GM10266 (cell line): ENCODE data around the gene MYH9.
"Not testable (repeated sequence)": the region's sequence is repeated elsewhere in the genome, so short reads cannot be mapped to it uniquely, and the experiment has no call there.

ENCODE experiments used
- DNase-seq: peaks from one replicate; pipeline ENCODE4 v3.0.0; 2012; ENCODE audit errors: extremely low spot score
- TF ChIP-seq, protein P1 (sequence below): IDR thresholded peaks from 2 replicates; pipeline ENCODE4 v1.5.1; 2012; ENCODE audit warnings: mild to moderate bottlenecking, low read depth; ENCODE audit not compliant: control insufficient read depth, insufficient read depth; ENCODE audit errors: missing control alignments

Gene MYH9

DNA sequence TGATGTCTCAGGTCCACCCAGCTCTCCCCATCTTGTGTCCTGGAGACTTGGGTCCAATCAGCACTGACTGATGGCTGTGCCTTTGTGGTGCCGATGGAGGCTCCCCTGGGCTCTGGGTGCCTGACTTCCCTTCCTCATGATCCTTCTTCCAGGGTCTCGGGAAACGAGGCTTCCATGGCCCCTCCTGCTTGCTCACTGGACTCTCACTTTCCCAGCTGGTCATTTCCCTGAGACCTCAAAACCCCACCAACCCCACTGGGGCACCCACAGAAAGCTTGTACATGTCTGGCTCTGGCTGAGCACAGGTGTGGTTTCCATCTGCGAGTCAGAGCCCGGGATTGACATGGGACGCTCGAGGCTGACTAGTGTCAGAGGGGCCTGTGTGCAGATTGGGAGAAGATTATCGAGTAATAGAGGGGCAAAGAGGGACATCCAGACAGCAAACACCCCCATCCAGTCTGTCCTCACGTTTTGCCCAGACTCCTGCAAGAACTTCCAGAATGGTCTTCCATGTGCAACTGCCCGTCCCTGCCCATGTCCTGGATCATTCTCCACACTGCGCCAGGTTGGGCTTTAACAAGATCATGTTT, 119.8 kb downstream of the MYH9 start:
- TF ChIP-seq, protein P1, sequence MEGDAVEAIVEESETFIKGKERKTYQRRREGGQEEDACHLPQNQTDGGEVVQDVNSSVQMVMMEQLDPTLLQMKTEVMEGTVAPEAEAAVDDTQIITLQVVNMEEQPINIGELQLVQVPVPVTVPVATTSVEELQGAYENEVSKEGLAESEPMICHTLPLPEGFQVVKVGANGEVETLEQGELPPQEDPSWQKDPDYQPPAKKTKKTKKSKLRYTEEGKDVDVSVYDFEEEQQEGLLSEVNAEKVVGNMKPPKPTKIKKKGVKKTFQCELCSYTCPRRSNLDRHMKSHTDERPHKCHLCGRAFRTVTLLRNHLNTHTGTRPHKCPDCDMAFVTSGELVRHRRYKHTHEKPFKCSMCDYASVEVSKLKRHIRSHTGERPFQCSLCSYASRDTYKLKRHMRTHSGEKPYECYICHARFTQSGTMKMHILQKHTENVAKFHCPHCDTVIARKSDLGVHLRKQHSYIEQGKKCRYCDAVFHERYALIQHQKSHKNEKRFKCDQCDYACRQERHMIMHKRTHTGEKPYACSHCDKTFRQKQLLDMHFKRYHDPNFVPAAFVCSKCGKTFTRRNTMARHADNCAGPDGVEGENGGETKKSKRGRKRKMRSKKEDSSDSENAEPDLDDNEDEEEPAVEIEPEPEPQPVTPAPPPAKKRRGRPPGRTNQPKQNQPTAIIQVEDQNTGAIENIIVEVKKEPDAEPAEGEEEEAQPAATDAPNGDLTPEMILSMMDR = no peak
- DNase-seq = no peak

DNA sequence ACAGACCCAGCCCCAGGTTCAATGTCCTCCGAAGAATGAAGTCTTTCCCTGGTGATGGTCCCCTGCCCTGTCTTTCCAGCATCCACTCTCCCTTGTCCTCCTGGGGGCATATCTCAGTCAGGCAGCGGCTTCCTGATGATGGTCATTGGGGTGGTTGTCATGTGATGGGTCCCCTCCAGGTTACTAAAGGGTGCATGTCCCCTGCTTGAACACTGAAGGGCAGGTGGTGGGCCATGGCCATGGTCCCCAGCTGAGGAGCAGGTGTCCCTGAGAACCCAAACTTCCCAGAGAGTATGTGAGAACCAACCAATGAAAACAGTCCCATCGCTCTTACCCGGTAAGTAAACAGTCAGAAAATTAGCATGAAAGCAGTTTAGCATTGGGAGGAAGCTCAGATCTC, 120.7 kb downstream of the MYH9 start:
- DNase-seq = no peak
- TF ChIP-seq, protein P1 = no peak

DNA sequence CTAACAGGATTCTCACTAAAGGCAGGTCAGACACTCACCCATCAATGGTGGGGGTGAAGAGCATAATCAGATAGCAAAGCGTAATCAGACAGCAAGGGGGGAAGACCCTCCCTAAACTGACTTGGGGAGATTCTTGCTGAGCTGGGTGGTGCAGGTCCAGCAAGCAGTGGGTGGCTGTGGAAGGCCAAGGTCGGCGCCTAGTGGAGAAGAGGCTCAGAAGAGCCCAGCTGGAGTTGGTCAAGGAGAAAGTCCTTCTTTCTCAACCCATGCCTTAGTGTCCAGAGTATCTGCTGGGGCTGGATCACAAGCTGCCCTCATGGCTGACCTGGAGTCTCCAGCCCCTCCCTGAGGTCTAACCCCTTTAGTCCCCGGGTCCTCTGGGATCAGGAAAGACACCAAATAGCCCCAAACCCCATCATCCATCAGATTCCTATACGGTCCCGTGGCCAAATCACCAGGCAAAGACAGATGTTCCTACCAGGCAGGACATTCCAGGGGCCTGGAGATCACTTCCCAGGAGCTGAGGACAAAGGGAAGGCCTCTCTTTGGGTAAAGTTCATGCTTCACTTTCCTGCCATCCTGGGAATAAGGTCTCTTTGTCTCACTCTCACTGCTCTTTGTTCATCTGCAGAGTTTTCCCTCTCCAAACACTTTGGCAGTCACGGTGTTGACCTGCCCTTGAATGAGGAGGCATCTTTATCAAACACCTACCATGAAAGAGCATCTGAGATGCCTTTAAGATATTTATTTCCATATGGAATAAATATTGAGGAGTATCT, 123.7 kb downstream of the MYH9 start:
- not testable (repeated sequence) for DNase-seq

DNA sequence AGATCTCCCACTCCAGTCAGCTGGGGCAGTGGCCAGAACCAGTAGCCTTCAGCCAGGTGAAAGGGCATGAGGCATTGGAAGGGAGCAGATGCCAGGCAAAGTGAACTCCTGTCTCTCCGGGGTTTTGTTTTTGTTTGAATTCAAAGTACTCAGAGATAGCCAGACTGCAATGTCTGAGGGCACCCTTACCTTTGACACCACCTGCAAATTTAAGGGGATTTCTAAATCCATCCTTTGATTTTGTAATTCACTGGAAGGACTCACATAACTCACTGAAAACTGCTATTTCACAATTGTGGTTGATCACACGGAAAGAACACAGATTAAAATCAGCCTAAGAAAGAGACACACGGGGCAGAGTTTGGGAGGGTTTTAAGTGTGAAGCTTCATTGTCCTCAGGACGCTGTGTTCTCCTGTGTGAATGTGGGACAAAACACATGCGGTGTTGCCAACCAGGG, 124.5 kb downstream of the MYH9 start:
- DNase-seq = not testable (repeated sequence)

DNA sequence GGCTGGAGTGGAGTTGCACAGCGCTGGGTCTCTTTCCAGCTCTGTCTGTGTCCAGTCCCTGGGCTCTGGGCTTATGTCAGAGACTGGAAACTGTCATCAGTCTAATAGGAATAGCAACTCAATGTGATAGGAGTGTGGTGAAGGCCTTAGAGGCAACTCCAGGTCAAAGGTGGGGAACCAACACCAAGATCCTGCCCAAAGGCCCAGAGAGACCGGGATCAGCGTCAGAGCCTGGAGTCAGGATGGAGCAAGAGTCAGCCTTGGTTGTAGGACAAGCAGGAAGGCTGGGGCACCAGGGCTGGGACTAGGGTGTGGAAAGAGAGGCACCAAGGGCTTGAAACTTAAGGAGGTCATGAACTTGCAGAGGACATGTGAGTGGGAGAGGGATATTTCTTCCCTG, 125.5 kb downstream of the MYH9 start:
- not testable (repeated sequence) for DNase-seq

DNA sequence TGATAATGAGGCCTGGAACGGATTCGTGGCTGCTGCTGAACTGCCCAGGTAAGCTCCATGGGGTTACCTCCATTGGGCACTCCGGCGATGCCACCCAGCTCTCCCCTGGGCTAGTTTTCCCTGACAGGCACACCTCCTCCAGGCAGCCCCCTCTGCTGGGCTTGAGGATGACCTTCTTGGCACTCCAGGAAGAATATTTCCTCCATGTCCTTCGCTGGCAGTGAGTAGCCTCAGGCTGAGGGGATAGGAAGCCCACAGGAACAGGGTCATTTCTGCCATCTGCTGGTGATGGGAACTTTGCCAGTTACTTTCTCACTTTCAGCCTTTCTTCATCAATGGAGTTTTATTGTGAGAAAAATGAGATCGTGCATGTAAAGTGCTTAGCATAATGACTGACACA, 126.1 kb downstream of the MYH9 start:
- DNase-seq = not testable (repeated sequence)

DNA sequence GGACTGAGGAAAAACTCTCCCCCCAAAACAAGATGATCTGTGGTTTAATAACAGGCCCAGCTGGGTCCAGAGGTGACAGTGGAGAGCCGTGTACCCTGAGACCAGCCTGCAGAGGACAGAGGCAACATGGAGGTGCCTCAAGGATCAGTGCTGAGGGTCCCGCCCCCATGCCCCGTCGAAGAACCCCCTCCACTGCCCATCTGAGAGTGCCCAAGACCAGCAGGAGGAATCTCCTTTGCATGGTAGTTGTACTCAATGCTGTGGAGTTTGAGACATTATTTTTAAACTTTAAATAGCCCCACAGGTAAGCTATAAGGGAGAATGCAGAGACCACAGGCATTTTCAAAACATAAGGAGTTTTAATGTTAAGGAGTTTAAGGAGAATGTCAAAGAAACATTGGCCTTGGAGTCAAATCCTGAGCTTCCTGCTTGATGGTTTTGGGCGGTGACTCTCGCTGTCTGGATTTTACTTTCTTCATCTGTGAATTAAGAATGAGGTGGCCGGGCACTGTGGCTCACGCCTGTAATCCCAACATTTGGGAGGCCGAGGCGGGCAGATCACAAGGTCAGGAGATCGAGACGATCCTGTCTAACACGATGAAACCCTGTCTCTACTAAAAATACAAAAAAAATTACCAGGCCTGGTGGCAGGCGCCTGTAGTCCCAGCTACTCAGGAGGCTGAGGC, 128.0 kb downstream of the MYH9 start:
- TF ChIP-seq, protein P1 = no peak
- DNase-seq = no peak

DNA sequence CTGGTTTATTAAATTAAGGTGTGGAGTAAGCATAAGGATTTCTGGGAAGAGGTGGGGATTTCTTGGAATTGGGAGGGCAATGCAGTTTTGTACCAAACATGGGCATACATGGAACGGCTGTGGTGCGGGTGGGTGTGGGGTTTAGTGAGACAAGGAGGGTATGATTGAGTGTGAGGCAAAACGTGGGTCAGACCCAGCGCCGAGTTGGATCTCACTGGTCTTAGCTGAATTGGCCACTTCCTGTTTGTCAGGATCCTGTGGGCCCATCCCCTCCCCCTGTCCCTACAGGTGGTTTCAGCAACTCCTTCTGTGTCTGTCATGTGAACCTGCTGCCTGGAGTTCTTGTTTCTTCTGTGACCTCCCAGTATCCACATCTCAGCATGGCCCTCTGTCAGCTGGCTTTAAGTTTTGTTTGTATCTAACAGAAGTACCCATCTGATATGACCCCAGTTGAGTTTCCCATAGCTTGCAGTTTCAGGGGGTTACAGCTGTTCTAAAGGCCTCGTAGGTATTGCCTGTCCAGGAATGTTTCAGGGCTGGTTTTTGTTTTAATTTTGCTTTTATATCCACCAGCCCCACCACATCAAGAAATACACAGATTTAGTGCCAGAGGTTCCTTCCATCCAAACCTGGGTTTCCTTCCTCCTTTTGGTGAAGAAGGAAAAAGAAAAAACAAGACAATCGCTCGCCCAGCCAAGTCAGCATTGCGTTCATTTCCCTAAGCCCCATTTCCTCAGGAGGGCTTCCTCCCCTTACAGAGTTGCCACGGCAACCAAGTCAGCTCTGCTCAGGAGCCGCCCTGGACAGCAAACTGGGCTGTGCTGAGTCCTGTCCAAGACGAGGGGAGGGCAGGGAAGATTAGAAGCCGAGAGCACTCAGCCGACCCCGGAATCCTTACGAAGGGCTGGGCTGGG, 128.8 kb downstream of the MYH9 start:
- DNase-seq = no peak
- TF ChIP-seq, protein P1 = no peak
